HG02588 (cell line): ENCODE measurements around the gene LSM14B.

ENCODE experiments used
- ATAC-seq: cut with Tn5 transposase; IDR thresholded peaks from one replicate; pipeline ENCODE4 v1.9.1; 2021; ENCODE audit warnings: mild to moderate bottlenecking, moderate library complexity; ENCODE audit not compliant: unreplicated experiment

LSM14B gene

DNA sequence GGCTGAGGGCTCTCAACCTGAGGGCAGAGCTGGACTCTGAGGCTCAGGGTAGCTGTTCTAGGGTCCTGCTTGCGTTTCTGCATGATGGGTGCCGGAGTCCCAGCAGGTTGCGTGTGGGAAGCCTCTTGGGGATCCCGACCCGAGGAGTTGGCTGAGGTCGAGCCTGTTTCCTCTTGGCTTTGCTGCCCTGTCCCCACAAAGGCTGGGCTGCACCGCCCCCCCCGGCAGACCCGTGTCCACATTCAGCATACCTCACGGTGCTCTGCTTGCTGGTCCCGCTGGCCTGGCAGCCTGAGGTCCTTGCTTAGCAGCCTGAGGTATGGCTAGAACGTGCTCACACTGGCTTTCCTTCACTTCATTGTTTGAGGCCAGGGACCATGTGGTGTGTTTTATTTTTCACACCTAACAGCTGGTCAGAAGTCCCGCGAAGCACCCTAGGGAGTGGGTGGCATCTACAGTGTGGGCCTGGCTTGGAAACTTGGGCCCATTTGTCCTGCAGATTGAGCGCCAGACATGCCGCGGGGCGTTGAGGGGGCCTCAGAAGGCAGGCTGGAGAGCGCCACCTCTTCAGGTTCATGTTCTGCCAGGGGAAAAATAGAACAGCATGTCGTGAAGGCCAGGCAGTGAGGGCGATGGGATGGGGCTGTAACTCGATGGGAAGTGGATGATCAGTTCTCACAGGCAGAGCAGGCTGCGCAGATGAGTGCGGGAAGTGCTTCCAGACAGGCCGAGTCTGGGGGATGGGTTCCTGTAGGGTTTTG lies 9.5 kb downstream of the LSM14B start:
- no peak for ATAC-seq

DNA sequence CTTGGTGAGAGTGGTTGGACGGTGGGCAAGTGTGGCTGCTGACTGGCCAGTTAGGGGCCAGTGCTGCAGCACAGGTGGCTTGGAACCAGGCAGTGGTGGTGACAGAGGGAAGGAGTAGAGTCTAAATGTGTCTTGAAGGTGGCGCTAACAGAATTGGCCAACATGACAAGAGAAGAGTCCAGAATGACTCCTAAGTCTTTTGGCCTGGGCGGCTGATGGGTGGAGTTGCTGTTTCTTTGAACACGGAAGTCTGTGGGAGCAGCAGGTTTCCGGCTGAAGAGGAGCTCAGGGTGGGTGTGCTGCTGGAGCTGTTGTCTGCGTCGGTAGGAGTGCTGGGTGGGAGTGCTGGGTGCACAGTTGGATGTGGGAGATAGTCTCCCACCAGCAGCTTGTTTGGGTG lies 10.1 kb downstream of the LSM14B start:
- ATAC-seq, result no peak

DNA sequence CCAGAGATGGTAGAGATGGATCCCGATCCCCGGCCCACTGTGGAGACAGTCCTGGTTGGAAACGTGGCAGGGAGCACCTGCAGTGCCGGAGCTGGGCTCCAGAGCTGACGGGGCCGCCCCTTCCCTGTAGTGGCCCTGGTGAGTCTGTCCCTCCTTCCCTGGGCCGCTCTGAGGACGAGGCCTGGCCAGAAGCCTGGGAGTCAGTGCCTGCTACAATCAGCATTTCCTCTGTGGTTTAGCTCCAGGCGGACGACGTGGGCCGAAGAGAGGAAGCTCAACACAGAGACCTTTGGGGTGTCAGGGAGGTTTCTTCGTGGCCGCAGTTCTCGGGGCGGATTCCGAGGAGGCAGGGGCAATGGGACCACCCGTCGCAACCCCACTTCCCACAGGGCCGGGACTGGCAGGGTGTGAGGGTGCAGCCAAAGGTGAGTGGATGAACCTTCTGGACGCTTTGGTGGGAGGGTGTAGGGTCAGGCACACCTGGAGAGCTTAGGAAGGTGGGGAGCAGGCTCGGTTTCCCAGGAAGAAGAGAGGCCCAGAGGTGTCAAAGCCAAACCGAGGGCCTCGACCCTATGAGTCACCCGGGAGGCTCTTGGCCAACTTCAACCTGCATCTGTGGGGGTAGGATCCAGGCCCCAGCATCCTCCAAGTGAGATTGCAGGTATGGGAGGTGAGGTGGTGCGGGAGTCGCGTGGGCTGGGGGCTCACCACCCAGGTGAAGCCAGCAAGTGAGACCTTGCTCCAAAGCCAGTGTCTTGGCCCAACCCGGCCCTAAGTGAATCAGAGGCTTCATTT lies 11.0 kb downstream of the LSM14B start:
- no peak for ATAC-seq

DNA sequence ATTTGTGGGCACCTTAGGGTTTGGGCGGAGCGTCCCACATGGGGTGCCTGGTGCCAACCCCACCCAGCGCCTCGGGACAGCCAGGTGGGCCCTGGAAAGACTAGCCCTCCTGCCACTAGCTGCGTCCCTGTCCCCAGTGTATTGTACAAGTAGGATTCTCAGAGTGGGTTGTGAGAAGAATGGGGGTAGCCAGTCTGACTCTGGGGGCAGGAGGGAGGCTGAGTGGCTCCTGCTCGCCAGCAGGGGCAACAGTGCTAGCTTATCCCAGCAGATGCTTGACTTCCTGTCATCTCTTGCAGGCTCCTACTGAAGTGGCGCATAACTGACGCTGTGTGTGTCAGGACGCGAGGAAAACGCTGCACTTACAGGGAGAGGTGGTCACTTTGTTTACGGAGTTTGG lies 11.6 kb downstream of the LSM14B start:
- no peak for ATAC-seq

DNA sequence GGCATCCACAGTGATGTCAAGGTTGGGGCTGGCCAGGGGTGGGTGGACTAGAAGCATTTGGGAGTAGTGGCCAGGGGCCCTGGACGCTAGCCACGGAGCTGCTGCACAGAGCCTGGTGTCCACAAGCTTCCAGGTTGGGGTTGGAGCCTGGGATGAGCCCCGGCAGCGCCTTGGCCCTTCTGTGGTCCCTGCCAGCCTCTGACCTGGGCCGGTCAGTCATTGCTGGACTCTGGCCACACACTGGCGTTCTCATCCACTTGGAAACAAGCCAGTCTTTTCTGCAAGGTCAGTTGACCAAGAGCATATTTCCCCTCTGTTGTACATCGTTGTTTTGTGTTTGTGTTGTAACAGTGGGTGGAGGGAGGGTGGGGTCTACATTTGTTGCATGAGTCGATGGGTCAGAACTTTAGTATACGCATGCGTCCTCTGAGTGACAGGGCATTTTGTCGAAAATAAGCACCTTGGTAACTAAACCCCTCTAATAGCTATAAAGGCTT lies 12.5 kb downstream of the LSM14B start:
- no peak for ATAC-seq

DNA sequence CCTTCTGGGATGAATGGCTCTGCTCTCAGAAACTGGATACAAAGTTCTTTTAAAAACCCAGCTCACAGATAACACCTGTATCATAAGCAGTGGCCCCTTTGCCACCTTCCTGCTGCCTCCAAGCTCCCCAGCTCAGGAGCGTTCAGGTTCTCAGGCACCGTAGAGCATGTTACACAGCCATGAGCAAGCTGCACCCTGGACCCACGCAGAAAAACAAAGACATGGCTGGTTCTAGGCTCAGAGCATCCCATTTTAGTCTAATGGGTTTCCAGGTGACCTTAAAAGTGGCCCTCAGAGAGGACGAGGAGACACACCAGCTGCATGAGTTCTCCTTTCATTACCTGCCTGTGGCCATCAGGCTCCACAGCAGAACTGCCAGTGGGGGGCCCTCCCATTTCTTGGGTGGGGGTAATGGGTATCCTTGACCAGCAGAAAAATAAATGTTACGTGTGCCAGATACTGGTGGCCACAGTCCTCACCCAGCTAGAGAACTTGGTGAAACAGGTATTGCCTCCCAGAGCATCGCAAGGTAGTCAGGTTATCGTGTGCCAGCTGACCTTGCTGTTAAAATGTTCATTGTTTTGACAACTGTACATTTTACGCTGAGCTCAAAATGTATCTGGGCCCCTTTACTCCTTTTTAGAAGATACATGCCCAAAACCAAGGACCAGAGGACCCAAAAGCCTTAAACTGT lies 13.4 kb downstream of the LSM14B start:
- no peak for ATAC-seq

DNA sequence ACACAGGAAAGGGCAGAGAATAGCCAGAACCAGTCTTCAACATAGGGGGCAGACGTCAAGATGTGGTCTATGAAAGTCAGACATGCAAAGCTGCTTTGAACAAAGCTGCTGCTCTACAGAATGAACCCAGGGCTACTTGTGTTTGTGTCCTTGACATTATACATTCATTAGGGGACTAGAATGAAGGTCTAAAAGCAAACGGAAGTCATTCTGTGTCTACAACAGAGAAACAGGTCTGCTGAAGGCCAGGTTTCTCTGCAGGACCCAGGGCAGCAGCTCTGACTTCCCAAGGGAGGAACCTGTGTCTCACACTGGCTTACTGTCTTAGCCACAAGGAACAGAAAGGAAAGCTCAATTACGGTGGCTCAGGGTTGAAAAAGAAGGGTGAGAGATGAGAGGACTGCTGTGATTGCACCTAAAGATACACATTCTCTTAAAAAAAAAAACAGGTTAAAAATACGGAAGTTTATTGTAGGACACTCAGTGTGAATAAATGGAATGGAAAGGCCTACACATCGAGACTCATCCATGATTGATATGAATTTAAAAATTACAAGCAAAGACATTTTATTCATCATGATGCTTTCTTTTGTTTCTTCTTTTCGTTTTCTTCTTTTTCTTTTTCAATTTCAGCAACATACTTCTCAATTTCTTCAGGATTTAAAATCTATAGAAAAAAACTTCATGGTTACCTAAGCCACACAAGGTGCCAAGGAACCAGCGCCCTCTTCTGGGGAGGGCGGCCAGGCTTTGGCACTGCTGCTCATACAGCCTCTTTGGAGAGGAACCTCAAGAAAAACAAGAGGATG lies 14.2 kb downstream of the LSM14B start:
- ATAC-seq, result no peak

DNA sequence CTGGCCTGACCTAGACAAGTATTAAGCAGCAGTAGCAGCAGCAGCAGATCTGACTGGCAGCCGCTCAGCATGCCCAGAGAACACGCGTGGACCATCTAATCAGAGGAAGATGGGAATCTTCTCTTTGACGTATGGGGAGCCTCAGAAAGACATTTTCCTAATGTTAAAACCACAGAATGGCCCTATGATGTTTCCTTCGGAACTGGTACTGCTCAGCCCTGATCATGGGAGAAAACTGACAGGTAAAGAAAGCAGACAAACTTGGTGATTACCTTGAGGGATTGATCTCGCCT lies 14.8 kb downstream of the LSM14B start:
- ATAC-seq, result no peak

DNA sequence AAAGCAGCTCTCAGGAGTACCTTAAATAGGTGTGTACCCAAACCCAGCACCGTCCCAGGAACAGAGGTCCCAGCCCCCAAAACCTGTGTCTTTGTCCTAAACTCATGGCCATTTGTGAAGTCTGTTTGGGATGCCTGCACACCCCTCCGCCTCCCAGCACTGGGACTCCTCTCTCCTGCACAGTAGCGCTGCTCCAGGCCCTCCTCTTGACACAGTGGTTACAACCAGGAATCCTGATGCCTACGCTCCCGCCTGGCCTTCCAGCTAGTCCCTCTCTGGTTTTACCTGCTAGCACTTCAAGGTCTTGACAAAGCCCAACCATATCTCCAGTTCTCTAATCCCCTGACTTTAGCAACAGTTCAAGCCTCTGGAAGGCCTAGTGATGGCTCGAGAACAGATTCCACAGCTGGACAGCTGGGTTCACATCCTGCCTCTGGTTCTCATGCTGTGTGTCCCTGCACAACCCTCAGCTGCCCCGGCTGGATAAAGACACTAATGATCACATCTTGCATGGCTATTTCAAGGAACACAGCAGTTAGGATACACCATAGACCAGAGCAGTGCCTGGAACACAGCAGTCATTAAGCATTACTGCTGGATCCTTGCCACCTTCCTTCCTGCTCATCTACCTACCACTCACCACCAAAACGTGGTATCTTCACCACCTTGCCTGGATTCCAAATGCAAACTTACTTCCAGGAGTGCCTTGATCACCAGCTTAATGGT lies 15.4 kb downstream of the LSM14B start:
- ATAC-seq, result no peak

DNA sequence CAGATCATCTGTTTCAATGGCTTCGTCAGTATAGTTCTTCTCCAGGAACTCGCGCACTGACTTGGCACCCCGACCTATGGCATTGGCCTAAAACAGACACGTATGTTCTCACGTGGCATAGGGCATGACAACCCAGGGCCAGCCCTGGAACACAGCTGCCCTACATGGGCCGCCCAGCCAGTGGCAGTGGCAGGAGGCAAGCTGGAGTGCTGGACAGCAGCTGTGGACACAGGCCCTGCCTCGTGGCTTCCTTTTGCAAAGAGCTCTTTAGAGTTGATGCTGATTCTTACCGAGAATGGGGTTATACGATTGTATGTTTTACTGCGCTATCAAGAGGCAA lies 15.9 kb downstream of the LSM14B start:
- no peak for ATAC-seq

DNA sequence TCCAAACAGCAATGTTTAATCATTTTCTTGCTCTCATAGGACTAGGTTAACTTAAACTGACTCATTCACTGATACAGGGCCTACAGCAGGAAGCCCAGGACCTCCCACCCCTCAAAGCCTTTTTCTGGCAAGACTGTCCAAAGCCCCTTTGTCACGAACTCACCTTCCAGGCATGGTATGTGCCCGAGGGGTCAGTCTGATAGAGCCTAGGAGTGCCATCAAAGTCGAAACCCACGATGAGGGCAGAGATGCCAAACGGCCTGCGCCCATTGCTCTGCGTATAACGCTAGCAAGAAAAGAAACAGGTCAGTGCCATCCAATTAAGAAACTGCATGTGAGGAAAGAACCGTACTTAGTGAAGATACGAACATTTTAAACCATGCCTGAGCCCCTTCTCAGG lies 16.6 kb downstream of the LSM14B start:
- ATAC-seq, result no peak

DNA sequence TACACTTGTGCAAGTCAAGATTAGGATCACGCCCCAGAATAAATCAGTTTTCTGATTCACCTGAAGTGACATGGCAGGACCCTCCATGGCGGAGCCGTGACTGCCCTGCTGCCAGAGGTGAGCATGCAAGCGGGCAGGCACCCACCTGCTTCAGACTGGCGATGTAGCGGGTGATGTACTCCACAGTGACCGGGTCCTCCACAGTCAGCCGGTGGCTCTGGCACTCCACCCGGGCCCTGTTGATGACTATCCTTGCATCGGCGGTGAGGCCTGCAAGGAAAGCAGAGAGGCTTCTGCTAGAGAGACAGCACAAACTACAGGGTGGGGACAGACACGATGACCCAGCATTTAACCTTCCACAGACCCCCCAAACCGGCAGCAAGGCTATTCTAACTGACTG lies 17.4 kb downstream of the LSM14B start:
- ATAC-seq, result no peak

DNA sequence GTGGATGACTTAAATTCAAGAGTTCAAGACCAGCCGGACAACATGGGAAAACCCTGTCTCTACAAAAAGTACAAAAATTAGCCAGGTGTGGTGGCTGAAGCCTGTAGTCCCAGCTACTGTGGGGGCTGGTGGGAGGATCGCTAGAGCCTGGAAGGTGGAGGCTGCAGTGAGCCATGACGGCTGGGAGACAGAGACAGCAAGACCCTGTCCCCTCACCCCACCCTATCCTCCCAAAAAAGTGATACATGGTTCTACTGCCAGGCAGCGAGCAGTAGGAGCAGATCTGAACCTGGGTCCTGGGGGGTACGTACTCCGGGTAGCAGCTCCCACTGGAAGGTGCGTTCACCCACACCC lies 18.7 kb downstream of the LSM14B start:
- no peak for ATAC-seq

DNA sequence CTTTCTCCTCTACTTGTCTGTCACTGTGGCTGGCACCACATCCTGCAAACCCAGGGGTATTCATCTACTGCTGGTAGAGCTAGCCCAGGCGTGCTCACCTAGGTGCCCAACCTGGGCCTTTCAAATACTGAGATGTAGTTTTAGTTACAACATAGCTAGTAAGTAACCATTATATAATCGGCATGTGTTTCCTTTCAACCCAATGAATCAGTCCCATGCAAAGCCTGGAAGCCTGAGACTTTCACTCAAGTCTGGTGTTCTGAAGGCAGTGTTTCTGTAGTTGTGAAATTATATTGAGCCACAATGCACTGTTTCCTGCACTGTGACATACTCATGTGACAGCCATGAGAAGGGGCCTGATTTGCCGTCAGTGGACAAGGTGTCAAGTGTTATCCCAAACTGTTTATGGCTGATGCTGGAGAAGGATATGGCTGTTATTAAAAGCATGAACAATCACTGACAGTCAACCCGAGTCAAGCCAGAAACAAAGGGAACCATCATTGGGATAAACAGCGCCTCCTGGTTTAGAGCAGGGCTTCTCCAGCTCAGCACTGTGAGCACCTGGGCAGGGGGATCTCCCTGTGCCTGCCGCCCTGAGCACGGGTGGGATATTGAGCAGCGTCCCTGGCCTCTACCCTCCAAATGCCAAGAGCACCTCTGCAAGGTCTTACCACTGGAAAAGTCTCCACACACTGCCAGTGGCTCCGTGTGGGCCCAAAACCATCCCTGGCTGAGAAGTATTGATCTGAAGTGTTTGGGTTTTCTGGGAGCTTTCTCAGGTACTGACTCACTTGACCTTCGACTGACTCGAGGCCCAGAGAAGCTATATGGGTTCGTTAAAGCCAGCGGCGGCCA lies 19.3 kb downstream of the LSM14B start:
- ATAC-seq, result no peak

DNA sequence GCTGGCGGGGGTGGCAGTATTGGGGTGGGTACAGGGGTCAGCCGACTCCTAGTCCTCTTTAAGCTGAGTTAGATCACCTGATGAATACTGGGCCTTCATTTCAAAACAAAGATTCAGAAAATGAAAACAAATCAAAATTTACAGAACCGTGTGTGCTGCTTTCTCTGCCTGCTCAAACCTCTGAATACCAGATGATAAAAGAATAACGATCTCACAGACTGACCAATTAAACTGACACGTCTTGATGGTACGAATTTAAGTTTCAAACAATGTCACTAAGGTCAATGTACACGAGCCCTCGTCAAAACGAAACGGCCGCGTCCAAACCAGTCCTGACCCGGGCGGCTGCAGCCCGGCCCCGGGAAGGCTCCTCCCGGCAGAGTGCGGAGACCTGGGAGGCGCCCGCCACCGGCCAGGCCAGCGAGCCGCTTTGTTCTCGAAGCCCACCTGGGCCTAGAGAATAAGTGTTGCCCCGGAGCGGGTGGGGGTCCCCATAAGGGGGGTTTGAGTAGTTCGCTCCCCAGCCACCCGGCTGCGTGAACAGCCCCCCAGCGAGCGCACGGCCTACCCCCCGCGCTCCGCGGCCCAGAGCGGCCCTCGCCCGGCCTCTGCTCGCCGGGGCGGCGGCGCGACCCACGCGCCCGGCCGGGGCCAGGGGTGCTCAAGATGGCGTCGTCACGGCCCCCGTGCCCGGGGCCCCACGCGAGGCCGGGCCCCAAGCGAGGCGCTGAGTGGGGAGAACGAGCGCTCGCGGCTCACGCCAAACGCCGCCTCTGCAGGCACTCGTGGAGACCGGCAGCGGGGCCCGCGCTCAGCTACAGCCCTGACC lies 20.2 kb downstream of the LSM14B start:
- peak; percentile 19 for ATAC-seq

DNA sequence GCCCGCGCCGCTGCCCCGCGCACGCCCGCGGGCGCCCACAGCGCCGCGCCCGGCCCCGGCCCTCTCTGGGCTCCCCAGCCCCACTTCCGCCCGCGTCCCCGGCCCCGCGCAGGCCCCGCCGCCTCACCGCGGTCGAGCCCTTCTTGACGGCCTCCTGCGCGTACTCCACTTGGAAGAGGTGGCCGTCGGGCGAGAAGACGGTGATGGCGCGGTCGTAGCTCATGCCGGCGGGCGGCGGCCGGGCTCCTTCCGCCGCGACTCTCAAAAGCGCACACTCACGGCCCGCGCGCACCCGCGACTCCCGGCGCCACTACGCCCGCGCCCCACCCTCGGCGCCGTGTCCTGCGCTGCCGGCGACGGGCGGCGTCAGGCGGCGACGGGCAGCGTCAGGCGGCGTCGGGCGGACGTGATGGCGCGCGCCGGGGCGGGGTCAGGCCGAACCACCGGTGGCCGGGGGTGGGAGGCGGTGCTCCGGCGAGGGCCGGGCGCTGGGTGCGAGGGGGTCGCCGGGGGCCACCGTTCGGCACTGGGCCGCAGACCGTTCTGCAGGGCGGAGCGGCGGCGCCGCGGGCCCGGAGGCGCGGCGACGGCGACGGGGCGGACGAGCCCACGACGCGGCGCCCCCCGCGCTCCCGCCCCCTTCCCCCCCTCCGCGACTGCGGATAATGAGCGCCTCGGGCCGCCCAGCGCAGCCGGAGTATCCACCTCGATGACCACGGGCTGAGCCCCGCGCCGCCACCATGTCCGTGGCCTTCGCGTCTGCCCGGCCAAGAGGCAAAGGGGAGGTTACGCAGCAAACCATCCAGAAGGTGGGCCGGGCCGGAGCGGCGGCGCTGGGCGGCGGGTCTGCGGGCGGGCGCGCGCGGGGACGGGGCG lies 21.0 kb downstream of the LSM14B start, which contains the start of the genes PSMA7 and SS18L1:
Gene PSMA7 (minus strand): TSS at position 314 of the 876 bp plus-strand sequence. CDS start 91 bp downstream, at position 223.
Gene SS18L1 (plus strand): TSS at position 689 of the 876 bp plus-strand sequence. CDS start 52 bp downstream, at position 741.
- peak; percentile 70 for ATAC-seq
